ENCODE data around the gene THRB.

- TF ChIP-seq CTCF (IDR thresholded peaks at IDR 0.05) = no peak
- no peak for TF ChIP-seq POLR2A (IDR thresholded peaks at IDR 0.05)
These were observed 299.0 kb downstream of the THRB start for GRCh38 chr3:24195504-24196230.

All from upper lobe of left lung (tissue), 4 donors.